T-helper 22 cell (primary cell): ENCODE results near the gene FARS2.
"Not testable (repeated sequence)": the region's sequence is repeated elsewhere in the genome, so short reads cannot be mapped to it uniquely, and the experiment has no call there.

ENCODE experiments used
- DNase-seq: peaks from one replicate; pipeline ENCODE4 v3.0.0-alpha.2; 2020; ENCODE audit warnings: low read depth

FARS2 gene

GRCh38 chr6:5536644-5537043 lies 275.3 kb downstream of the FARS2 start:
- no peak for DNase-seq

DNA sequence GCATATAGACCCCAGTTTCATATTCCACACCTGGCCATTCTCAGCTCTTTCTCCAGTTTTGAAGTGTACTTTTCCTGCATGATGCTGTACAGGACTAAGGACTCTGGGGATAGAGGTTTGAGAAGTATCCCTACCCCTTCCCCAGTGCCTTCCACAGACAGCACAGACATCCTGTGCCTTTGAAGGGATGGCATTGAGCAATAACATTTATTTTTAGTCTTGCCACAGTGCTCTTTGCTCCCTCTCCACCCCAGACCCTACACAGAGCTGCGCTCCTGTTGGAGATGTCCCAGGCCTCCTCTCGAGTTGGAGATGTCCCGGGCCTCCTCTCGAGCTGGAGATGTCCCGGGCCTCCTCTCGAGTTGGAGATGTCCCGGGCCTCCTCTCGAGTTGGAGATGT lies 275.8 kb downstream of the FARS2 start:
- DNase-seq: no peak

DNA sequence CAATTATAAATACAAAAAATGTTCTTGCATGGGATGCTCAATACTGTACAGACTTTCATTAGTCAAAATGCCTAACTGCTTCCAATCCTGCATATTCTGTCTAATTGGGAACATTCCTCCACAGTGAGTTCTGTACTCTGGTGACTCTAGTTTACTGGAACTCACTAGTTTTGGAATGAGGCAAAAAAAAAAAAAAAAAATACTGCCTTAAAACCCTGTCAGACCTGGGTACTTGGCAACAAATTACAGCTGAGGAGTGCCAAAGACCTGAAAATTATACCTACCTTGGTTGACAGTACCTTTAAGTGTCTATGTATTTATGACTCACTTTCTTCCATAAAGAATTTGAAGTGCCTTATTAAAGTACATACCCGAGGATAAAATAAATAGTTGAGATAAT lies 276.7 kb downstream of the FARS2 start:
- DNase-seq: no peak

- DNase-seq: no peak
These were observed 279.1 kb downstream of the FARS2 start for GRCh38 chr6:5540370-5540769.

GRCh38 chr6:5541025-5541424 lies 279.7 kb downstream of the FARS2 start:
- no peak for DNase-seq

DNA sequence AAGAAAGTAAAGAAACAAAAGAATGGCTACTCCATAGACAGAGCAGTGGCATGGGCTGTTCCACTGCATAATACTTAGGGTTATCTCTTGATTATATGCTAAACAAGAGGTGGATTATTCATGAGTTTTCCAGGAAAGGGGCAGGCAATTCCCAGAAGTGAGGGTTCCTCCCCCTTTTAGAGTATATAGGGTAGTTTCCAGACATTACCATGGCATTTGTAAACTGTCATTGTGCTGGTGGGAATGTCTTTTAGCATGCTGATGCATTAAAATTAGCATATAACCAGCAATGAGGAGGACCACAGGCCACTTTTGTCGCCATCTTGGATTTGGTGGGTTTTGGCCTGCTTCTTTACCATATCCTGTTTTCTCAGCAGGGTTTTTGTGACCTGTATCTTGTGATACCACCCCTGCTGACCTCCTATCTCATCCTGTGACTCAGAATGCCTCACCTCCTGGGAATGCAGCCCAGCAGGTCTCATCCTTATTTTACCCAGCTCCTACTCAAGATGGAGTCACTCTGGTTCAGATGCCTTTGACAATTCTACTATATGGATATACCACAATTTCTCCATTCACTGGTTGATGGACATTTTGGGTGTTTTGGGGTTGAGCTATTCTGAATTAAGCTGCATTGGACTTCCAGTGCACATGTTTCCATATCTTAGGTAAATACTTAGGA lies 280.6 kb downstream of the FARS2 start:
- DNase-seq: no peak

DNA sequence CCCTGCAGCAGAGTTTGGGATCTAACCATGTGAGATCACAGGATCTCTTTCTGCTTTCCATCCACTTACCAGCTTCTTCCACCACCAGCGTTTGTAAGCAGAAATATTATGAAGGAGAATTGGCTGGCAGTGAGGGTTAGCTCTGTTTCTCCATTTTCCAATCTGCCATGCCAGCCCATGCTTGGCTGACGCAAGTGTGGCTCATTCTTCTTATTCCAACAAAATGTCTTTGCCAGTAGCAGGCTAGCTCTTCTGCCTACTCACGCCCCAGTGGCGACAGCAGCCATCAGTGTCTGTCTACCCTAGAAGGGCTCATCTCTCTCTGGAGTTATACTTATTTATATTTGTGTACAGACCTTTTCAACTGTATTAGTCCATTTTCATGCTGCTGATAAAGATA lies 286.2 kb downstream of the FARS2 start:
- no peak for DNase-seq

DNA sequence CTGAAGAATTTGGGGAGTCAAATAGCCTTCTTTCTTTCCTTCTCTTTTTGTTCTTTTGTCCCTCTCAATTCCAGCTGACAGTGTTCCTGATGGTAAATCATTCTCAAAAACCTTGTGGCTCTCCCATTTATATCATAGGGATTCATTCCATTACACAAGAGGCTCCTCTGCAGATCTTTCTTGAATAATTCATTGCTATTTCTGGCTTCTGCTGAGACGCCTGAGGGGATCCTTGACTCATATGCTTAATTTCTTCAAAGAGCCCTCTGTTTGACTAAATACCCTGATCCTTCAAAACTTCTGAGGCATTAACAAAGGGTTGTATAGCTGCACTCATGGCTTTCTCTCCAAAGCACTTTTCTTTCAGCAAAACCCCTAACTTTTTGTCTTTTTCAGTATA lies 289.3 kb downstream of the FARS2 start:
- no peak for DNase-seq

DNA sequence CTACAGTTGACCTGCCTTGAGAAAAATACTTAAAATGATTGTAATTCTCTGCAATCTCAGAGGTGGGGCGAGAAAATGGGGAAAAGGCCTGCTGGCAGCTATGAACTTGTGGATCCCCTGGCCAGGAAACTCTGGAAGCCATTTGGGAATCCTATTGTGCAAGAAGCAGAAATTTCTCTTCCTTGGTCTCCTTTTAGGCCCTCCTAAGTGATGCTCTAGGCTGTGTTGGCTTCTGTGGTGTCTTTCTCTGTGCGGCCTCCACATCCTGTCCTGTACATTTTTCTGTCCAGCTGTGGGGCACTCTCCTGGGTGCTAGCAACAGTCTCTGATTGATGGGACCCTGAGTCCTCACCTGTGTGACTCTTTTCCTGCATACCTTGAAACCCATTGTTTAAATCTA lies 290.9 kb downstream of the FARS2 start:
- DNase-seq: no peak

- no peak for DNase-seq
These were observed 292.5 kb downstream of the FARS2 start for GRCh38 chr6:5553767-5554166.

- no peak for DNase-seq
These were observed 292.9 kb downstream of the FARS2 start for GRCh38 chr6:5554226-5554625.

DNA sequence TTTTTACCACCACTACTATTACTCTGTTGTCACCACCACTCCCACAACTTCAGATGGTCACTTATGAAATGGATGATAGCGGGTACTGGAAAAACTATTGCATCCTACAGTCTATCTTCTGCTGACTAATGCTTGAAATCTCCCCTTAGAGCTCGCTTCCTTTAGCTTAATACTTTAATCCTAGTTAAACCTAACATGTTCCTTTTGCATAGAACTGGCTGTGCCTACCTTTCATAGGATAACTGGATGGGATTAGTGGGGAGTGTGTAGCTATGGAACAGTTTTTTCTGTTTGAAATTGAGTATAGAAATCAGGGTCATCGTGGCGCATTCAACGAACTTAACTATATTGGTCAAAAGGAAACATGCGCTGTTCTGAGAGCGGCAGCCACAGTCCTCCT lies 294.7 kb downstream of the FARS2 start:
- no peak for DNase-seq

DNA sequence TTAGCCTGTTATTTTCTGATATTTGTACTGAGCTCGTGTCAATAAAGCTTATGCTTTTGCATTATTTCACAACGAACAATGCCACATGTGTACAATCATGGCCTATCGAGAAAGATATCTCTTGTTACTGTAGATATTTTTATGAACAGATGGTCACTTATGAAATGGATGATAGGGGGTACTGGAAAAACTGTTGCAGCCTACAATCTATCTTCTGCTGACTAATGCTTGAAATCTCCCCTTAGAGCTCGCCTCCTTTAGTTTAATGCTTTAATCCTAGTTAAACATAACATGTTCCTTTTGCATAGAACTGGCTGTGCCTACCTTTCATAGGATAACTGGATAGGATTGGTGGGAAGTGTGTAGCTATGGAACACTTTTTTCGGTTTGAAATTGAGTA lies 296.2 kb downstream of the FARS2 start:
- no peak for DNase-seq

DNA sequence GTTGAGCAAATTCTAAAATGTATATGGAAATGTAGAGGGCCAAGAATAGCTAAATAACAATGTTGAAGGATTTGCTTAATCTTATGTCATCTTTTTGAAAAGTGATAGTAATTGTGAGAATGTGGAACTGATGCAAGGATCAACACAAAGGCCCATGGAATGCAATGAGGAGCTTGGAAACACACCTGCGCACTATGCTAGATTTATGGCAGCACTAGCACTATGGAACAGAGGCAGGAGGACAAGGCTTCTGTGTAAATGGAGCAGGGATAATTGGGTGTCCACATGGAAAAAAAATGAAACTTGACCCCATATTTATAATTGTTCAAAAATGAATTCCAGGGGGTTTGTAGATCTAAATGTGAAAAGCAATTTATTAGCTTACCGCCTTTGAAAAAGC lies 298.3 kb downstream of the FARS2 start:
- no peak for DNase-seq

DNA sequence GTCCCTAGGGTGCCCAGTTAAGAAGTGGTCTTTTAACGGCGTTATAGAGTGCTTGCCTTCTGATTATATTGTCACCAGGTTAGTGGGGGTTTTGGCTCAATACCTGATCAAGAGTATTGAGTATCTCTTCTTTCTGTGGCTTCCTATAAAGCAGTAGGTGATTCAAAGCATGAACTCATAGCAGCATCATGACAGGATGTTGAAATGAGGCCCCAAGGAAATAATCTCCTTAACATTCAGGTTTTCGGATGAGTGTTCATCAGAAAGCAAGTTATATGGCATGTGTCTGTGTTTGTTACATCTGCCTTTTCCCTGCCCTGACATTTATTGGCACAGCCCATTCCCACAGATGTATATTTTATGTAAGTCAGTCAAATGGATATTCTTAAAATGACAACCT lies 301.0 kb downstream of the FARS2 start:
- no peak for DNase-seq

DNA sequence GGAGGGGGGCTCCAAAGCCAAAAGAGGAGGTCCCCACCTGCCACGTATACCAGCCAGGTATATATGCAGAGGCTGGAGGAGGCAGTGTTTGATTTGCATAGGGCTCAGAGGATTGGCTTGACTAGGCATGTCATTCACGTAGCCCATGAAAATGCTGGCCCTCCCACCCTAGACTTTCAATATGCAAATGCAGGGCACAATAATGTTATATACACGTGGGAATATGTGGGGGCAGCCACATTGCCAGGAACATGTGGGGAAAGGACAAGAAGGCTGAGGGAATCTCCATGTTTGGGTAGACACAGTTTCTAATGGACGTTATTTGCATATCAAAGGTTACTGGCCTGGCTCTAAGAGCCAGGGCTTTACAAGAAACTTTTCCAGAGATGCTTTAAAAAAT lies 301.8 kb downstream of the FARS2 start:
- no peak for DNase-seq

- DNase-seq: not testable (repeated sequence)
These were observed 303.4 kb downstream of the FARS2 start for GRCh38 chr6:5564746-5565145.

- DNase-seq: no peak
These were observed 304.7 kb downstream of the FARS2 start for GRCh38 chr6:5565971-5566370.

DNA sequence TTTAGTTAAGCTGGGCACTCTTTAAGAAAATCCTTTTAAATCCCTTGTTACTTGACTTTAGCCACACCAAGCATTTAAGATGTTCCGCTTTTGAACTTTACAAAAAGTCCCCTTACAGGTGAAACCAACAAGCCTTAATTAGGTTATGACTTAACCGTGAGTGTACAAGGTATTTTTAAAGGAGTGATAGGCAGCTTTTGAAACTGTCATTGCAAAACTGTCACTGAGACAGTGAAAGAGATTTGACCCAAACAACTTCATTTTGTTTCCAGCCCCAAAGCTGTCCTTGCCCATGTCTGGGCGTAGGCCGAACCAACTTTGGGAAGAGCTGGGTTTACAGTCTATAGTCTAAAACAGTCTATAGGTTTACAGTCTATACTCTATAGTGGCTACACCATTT lies 305.4 kb downstream of the FARS2 start:
- no peak for DNase-seq

- DNase-seq: no peak
These were observed 306.0 kb downstream of the FARS2 start for GRCh38 chr6:5567352-5567751.

GRCh38 chr6:5567890-5568289 lies 306.6 kb downstream of the FARS2 start:
- DNase-seq: no peak

GRCh38 chr6:5569491-5569890 lies 308.2 kb downstream of the FARS2 start:
- no peak for DNase-seq

DNA sequence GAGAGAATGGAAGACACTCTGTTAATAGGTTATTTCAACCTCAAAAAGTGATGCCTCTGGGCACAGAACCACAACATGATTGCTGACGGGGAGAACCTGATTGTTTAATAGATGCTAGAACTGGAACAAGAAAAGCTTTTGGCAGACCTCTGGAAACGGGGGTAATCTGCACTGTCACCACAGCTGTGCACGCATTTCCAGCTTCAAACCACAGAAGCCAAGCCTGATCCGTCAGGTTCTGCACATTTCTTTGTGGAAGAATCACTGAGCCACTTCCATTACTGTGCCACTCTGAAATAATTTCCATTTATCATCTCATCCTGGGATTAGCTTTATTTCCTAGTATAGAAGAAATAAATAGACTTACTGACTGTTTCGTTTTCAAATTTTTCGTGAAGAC lies 309.3 kb downstream of the FARS2 start:
- no peak for DNase-seq

- no peak for DNase-seq
These were observed 319.6 kb downstream of the FARS2 start for GRCh38 chr6:5580736-5581581.
